ENCODE measurements around the gene CHIC2.

The CHIC2 gene

GRCh38 chr4:54093324-54094240, 29.2 kb upstream of the CHIC2 start:
- DNase-seq (ENCODE audit: low read depth): no peak

GRCh38 chr4:54092405-54093323, 28.3 kb upstream of the CHIC2 start:
- DNase-seq (ENCODE audit: low read depth): no peak

DNA sequence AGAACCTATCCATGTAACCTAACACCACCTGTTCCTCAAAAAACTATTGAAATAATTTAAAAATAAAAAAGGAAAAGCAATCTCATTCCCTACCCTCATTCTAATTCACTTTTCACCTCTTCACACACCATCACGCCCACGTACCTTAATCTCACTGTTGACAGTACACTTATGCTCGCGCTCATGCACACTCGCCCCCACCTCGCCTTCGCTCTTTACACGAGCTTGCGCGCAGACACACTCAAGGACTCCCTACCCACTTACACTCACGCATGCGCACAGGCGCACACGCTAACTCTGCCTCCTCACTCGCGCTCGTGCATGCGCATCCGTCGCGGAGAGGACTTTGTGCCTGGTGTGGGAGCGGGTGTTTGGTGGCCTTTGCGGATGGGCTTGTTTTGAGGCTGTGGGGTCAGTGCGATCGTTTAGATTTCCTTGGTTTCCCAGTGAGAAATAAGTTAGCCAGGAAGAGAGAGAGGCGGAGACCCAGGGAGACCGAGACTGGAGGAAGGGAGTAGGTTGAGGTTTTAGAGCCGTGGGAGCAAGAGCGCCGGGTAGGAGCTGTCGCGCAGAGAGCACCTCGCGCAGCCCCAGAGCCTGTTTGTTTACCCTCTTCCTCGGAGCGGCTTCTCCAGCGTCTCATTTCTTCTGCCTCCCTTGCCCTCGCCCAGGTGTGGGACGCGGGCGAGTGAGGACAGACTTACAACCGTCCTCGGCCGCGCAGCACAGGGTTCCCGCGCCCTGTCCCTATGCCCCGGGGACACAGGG, 27.4 kb upstream of the CHIC2 start:
- DNase-seq (ENCODE audit: low read depth): peak; percentile 70

GRCh38 chr4:54090804-54091623, 26.6 kb upstream of the CHIC2 start:
- peak; percentile 15 for DNase-seq (ENCODE audit: low read depth)

- no peak for DNase-seq (ENCODE audit: low read depth)
Measured at GRCh38 chr4:54090404-54090803, 26.0 kb upstream of the CHIC2 start.

DNA sequence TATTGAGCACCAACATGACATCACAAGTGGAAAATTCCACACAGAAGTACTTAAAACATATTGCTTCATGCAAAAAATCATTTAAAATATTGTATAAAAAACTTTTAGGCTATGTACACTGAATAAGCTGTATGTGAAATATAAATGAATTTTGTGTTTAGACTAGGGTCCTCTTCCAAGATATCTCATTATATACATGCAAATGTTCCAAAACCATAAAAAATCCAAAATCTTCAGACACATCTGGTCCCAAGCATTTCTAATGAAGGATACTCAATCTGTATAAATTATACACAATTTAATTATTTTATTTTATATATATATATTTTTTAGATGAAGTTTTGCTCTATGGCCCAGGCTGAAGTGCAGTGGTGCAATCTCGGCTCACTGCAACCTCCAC, 25.5 kb upstream of the CHIC2 start:
- DNase-seq (ENCODE audit: low read depth): no peak

GRCh38 chr4:54085284-54085683, 20.9 kb upstream of the CHIC2 start:
- peak; percentile 79 for DNase-seq (ENCODE audit: low read depth)

DNA sequence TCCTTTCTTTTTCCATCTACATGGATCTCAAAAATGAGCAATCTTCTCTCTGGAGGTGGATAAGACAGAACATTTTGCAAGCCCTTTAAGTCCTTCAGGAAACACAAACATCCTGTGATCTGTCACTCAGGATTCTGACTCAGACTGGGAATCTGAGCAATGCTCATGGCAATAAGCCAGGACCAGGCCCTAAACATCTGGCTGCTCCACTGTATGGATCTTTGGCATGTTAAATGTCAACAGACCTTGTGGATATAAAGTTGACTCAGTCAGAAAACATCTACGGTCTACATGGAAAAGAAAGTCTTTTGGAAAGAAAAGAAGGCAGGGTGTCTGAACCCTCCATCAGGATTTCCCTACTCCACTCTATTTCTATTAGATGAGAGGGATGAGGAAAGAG, 17.8 kb upstream of the CHIC2 start:
- peak; percentile 98 for DNase-seq (ENCODE audit: low read depth)

DNA sequence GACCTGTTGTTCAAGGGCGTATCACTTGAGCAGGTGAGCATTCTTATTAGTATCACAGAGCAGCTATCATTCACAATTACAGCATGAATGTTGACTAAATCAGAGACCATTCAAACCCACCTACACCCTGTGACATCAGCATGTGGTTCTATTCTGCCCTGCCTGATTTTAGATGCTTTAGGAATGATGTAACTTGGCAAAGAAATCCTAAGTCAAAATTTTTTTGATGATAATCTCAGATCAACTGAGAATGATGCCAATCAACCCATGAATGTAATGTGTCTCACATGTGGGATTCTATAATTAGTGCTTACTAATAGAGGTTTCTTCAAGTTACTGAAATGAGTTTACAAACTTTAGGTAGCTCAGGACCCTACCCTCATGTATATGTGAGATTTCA, 13.4 kb upstream of the CHIC2 start:
- DNase-seq (ENCODE audit: low read depth): no peak

DNA sequence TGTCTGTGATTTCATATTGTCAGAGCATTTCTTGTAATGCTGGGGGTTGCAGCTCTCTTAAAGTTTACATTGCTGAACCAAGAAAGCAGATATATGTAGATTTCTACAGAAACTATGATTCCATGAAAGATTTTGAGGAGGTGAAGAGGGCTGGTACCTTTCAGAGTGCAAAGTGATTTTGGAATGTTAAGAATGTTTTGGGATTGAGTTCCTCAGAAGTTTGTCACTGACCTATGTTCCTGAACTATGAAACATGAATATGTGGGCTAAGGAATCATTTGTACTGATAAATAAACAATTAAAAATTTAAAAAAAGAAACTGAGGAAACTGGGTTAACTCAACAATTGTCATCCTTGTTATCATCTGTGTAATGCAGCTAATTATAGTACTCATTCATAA, 12.3 kb upstream of the CHIC2 start:
- no peak for DNase-seq (ENCODE audit: low read depth)

DNA sequence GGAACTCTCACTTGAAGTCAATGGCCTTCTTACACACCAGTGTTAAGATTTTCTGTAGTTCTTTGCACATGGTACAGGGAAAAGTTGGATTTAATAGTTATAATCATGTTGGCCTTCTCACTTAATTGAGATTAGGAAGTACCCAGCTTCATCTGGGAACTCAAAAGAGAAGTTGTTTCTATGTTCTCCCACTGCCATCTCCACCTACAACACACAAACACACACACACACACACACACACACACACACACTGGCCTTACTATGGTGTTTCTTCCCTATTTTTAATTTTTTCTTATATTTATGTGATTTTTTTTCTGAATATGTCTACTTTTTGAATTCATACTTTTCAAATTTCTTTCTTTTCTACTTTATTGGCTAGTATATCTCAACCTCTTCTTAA, 10.0 kb upstream of the CHIC2 start:
- DNase-seq (ENCODE audit: low read depth): no peak

GRCh38 chr4:54073271-54073880, 9.0 kb upstream of the CHIC2 start:
- DNase-seq (ENCODE audit: low read depth): peak; percentile 54

GRCh38 chr4:54067166-54067565, 2.8 kb upstream of the CHIC2 start:
- peak; percentile 68 for DNase-seq (ENCODE audit: low read depth)

GRCh38 chr4:54066718-54067129, 2.3 kb upstream of the CHIC2 start:
- no peak for DNase-seq (ENCODE audit: low read depth)

GRCh38 chr4:54066088-54066415, 1.6 kb upstream of the CHIC2 start:
- DNase-seq (ENCODE audit: low read depth): no peak

DNA sequence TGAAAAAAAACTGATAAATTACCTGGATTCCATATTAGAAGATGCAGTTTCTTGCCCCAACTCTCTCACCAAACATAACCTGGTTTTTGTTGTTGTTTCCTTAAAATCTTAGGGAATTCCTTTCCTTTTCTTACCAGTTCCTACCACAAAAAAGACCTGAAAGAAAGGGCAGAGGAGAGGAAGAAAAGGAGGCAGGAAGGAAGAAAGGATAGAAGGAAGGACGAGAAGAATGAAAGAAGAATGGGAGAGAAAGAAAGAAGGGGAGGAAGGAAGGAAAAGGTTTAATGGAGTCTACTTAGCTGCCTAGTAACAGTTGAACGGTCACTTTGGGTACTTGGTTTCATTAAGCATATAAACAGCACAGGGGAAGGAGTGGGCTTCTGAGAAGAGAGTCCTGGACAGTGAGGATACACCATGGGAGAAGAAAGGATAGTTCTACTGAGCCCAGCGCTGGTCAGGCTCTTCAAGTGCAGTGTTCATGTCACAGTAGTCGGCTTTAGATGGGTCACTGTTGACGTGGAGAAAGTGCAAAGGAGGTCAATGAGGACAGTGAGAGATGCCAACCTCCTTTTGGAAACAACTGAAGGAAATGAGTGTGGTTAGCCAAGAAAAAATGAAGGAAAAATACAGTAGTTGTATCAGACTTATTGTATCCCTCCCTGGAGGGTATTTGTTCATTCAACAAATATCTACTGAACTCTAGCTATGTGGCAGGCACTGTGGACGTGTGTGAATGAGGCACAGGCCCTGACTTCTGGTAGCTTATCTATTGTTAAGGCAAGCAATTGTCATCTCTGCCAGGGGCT, 1.1 kb upstream of the CHIC2 start:
- DNase-seq (ENCODE audit: low read depth): peak; percentile 68

DNA sequence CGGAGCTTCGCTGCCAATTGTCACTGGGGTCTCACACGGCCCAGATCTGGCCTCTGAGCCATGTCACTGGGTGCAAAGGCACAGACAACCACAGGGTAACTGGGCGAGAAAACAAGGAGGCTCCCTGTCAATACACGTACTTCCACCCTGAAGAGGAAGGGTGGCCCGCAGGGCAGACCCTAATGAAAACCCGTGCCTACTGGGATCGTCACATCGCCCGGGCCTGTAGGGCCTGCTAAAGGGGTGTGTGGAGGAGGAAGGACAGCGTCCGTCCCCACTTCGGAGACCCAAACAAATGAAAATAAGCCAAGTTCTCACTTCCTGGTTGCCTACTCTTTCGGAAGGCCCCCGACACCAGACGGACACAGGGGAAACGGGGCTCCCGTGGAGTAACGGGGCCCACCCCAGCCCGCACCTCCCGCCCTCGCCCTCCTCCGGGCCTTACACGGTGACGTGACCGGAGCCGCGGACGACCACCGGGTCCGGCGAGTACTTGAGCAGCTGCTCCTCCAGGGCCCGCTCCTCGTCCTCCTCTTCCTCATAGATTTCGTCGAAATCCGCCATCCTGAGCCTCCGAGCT, 578 bp downstream of the CHIC2 start:
- DNase-seq (ENCODE audit: low read depth): peak; percentile 14

GRCh38 chr4:54063229-54063628, 1.2 kb downstream of the CHIC2 start:
- peak; percentile 62 for DNase-seq (ENCODE audit: low read depth)

GRCh38 chr4:54062392-54062791, 2.0 kb downstream of the CHIC2 start:
- no peak for DNase-seq (ENCODE audit: low read depth)

DNA sequence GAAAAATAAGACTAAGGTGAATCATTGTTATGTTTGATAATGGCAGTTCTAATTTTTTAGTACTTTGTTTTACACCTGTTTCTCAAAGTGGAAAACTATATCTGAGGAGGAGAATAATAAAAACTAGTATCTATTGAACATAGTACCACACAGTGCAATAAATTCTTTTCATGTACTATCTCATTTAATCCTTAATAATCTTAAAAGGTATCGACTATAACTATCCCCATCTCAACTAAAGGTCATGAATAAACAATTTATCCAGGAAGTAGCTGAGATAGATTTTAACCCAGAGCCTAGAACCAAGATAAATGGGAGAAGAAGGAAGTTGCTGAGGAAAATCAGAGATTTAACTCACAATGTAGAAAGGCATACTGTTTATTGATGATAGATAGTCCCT, 2.5 kb downstream of the CHIC2 start:
- no peak for DNase-seq (ENCODE audit: low read depth)
